GM12891 (cell line): ENCODE data around the gene ANKRD13B.

Experiments
- PAX5 ChIP-seq: IDR thresholded peaks from 2 replicates; pipeline ENCODE4 v1.6.1; 2011; ENCODE audit warnings: low read length, moderate library complexity, mild to moderate bottlenecking; ENCODE audit not compliant: insufficient read depth, severe bottlenecking
- POLR2A ChIP-seq: IDR thresholded peaks from 2 replicates; pipeline ENCODE4 v1.6.1; 2011; ENCODE audit warnings: low read depth, low read length, control low read depth
- POLR2AphosphoS5 ChIP-seq: IDR thresholded peaks from 2 replicates; pipeline ENCODE4 v1.6.1; 2011; ENCODE audit warnings: low read depth, low read length, control low read depth
- POU2F2 ChIP-seq: IDR thresholded peaks from 2 replicates; pipeline ENCODE4 v1.6.1; 2011; ENCODE audit warnings: low read depth, mild to moderate bottlenecking, control low read depth, low read length, moderate library complexity
- SPI1 ChIP-seq: IDR thresholded peaks from 2 replicates; pipeline ENCODE4 v1.6.1; 2011; ENCODE audit warnings: low read depth, low read length, control low read depth
- TAF1 ChIP-seq: IDR thresholded peaks from 2 replicates; pipeline ENCODE4 v1.6.1; 2011; ENCODE audit warnings: low read depth, low read length, control low read depth

DNA sequence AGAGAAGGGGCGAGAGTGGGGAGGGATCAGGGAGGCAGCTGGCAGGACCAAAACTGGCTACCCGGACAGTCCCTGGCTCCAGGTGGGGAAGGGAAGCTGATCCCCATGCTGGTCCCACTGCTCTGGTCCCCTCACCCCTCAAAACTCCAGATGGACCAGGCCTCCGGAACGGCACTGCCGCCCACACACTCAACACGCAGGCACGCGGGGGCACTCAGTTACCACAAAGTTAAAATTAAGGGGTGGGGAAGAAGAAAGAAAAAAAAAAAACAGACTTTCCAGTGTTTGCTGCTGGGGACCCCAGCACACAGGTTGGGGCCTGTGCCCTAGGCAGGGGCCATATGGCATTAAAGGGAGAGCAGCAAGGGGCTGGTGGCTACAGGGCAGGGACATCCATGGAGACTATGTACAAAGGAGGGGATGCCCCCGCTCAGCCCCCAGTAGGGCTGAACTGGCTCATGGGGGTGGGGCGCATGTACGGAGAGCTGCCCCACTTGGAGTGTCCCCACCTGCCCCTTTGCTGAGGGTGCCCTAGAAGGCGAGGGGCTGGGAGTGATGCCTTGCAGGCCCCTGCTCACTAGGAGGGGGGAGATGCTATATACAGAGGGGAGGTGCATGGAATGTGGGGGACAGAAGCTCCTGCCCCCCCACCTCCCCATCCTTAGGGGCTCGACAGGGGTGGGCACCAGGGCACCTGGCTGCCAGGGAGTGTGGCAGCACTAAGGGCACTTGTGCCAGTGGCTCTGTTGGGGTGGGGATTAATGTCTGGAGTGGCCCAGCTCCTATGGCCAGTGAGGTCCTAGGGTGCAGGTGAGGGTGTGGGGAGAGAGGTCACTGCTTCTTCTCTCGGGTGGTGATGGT is 18.8 kb upstream of the ANKRD13B start:
- TF ChIP-seq POLR2A, result no peak
- no peak for TF ChIP-seq POLR2AphosphoS5
- no peak for TF ChIP-seq TAF1
- TF ChIP-seq SPI1, result no peak
- TF ChIP-seq POU2F2, result no peak
- TF ChIP-seq PAX5, result no peak
